Activated T-helper 9 cell treated with anti-CD3 and anti-CD28 coated beads, Interleukin-2, amount 50 U/mL, for 16 hours (primary cell): ENCODE results near the gene P2RX7.

ENCODE experiments used
- DNase-seq: peaks from one replicate; pipeline ENCODE4 v3.0.0-alpha.2; 2020; ENCODE audit warnings: low read depth

P2RX7 gene

GRCh38 chr12:121132601-121133481 lies at the start of gene P2RX7:
Gene P2RX7, plus strand, starts transcription at chr12:121132876. Its CDS starts 95 bp downstream, at chr12:121132971.
- peak; percentile 20 for DNase-seq

- no peak for DNase-seq
These were observed 48.4 kb upstream of the P2RX7 start for GRCh38 chr12:121084229-121084628.

- DNase-seq: no peak
These were observed 47.6 kb upstream of the P2RX7 start for GRCh38 chr12:121085069-121085468.

GRCh38 chr12:121085506-121086353 lies 46.9 kb upstream of the P2RX7 start:
- no peak for DNase-seq

- DNase-seq: no peak
These were observed 45.8 kb upstream of the P2RX7 start for GRCh38 chr12:121086781-121087295.

GRCh38 chr12:121087467-121088194 lies 45.0 kb upstream of the P2RX7 start:
- DNase-seq: no peak

- no peak for DNase-seq
These were observed 44.5 kb upstream of the P2RX7 start for GRCh38 chr12:121088195-121088585.

GRCh38 chr12:121089031-121089812 lies 43.5 kb upstream of the P2RX7 start:
- DNase-seq: no peak

GRCh38 chr12:121089813-121090430 lies 42.8 kb upstream of the P2RX7 start:
- DNase-seq: no peak

GRCh38 chr12:121090586-121091514 lies 41.8 kb upstream of the P2RX7 start:
- no peak for DNase-seq

- no peak for DNase-seq
These were observed 40.6 kb upstream of the P2RX7 start for GRCh38 chr12:121092034-121092433.

GRCh38 chr12:121093487-121093891 lies 39.2 kb upstream of the P2RX7 start:
- no peak for DNase-seq

- DNase-seq: peak; percentile 70
These were observed 37.0 kb upstream of the P2RX7 start for GRCh38 chr12:121095544-121096198.

- no peak for DNase-seq
These were observed 36.4 kb upstream of the P2RX7 start for GRCh38 chr12:121096199-121096798.

GRCh38 chr12:121099779-121100178 lies 32.9 kb upstream of the P2RX7 start:
- DNase-seq: no peak

- no peak for DNase-seq
These were observed 30.4 kb upstream of the P2RX7 start for GRCh38 chr12:121102307-121102706.

- DNase-seq: no peak
These were observed 25.0 kb upstream of the P2RX7 start for GRCh38 chr12:121107681-121108080.

- DNase-seq: no peak
These were observed 24.2 kb upstream of the P2RX7 start for GRCh38 chr12:121108492-121108891.
